K562 (cell line): ENCODE results near the gene GPRIN1. TPM values are rescaled to one million over a fixed set of nuclear protein-coding genes. Genes with fewer than 3 reads are reported as not detected.

Experiments
- ATAC-seq: fragments of 200-7000 bp; cut with Tn5 transposase; 3 replicates; pipeline ENCODE4 v1.9.1; 2020; ENCODE audit warnings: moderate library complexity
- BruUV-seq: library from RNA; stranded (reverse); fragments of 400-500 nt; replicated peaks from 2 replicates; lab custom pipeline; 2021; lab: Mats Ljungman, UMichigan
- CTCF ChIA-PET: fragments of 300-600 bp; formaldehyde crosslinking; extraction: SDS; loops from one replicate; lab custom pipeline; 2021; ENCODE audit warnings: low intra/inter-chr PET ratio; lab: Yijun Ruan, JAX
- POLR2A ChIA-PET: fragments of 300-600, 350-650 bp; sonication (Branson Sonifier 250); formaldehyde crosslinking; extraction: SDS; loops from one replicate; lab custom pipeline; 2021; ENCODE audit warnings: antibody characterized with exemption, inconsistent platforms; lab: Yijun Ruan, JAX
- DNase-seq, 4 experiments: peaks; one replicate each; pipeline versions ENCODE4 v3.0.0 to v3.0.0-alpha.2; 2011 to 2018; ENCODE audit warnings: low spot score in 3 of 4, mixed read lengths in 3 of 4; ENCODE audit errors: extremely low read depth in 1 of 4
- FAIRE-seq: peaks from 2 replicates; lab custom pipeline; 2011; peaks lifted over from hg19 to GRCh38; lab: Jason Lieb, UNC
- H2AFZ ChIP-seq: 2 replicates; pipeline ENCODE4 v1.6.0; 2011; ENCODE audit warnings: low read depth, low read length, control low read depth, inconsistent platforms
- H3K27ac ChIP-seq: fragments of 200-600 bp; 3 replicates; pipeline ENCODE4 v1.8.0; 2011; ENCODE audit warnings: low read depth, mild to moderate bottlenecking, control low read depth, inconsistent platforms, low read length, moderate library complexity, mixed read lengths; ENCODE audit errors: extremely low read depth
- H3K27me3 ChIP-seq, 2 experiments: fragments of 300-600 bp in 1 of 2; 2 replicates in 1 of 2; 3 replicates in 1 of 2; pipeline versions ENCODE4 v1.6.0 to v1.8.0; 2011; ENCODE audit warnings: inconsistent platforms in 2 of 2, low read length in 2 of 2, mild to moderate bottlenecking in 1 of 2, mixed read lengths in 1 of 2, moderate library complexity in 1 of 2; ENCODE audit not compliant: control insufficient read depth in 2 of 2, insufficient read depth in 2 of 2
- H3K36me3 ChIP-seq: fragments of 300-600 bp; 3 replicates; pipeline ENCODE4 v1.8.0; 2011; ENCODE audit warnings: mild to moderate bottlenecking, low read length, inconsistent platforms; ENCODE audit not compliant: control insufficient read depth, insufficient read depth
- H3K4me1 ChIP-seq, 2 experiments: fragments of 200-600 bp in 1 of 2; replicated peaks in 1 of 2; 2 replicates in 1 of 2; 3 replicates in 1 of 2; pipeline versions ENCODE4 v1.5.1 to v1.8.0; 2011; ENCODE audit warnings: inconsistent platforms in 2 of 2, low read length in 2 of 2, mild to moderate bottlenecking in 1 of 2, mixed read lengths in 1 of 2, moderate library complexity in 1 of 2; ENCODE audit not compliant: control insufficient read depth in 2 of 2, insufficient read depth in 2 of 2
- H3K4me2 ChIP-seq: 2 replicates; pipeline ENCODE4 v1.6.1; 2011; ENCODE audit warnings: low read length, control low read depth, inconsistent platforms, mixed read lengths; ENCODE audit not compliant: insufficient read depth
- H3K4me3 ChIP-seq: fragments of 200-600 bp; sonication (generic), shearing (Covaris generic); 2 replicates; pipeline ENCODE4 v1.5.1; 2016; ENCODE audit warnings: control low read depth, inconsistent platforms
- H3K79me2 ChIP-seq: fragments of 200-600 bp; 3 replicates; pipeline ENCODE4 v1.8.0; 2011; ENCODE audit warnings: low read length, inconsistent platforms; ENCODE audit not compliant: control insufficient read depth, insufficient read depth
- H3K9ac ChIP-seq, 2 experiments: 2 replicates each; pipeline versions ENCODE4 v1.6.0 to v1.6.1; 2011; ENCODE audit warnings: low read depth in 2 of 2, low read length in 2 of 2, control low read depth in 1 of 2, inconsistent platforms in 1 of 2, mild to moderate bottlenecking in 1 of 2, mixed read lengths in 1 of 2; ENCODE audit not compliant: insufficient read depth in 1 of 2
- H3K9me1 ChIP-seq: one replicate; pipeline ENCODE4 v1.6.0; 2011; ENCODE audit warnings: inconsistent platforms, mild to moderate bottlenecking, low read length, moderate library complexity; ENCODE audit not compliant: control insufficient read depth, insufficient read depth
- H3K9me3 ChIP-seq: replicated peaks from 2 replicates; pipeline ENCODE4 v1.5.1; 2011; ENCODE audit warnings: low read depth, low read length, inconsistent platforms; ENCODE audit not compliant: control insufficient read depth, insufficient read depth
- H4K20me1 ChIP-seq: replicated peaks from 2 replicates; pipeline ENCODE4 v1.6.1; 2011; ENCODE audit warnings: low read length, inconsistent platforms, mixed read lengths; ENCODE audit not compliant: control insufficient read depth, insufficient read depth
- C11orf30 ChIP-seq: fragments of 450-650 bp; IDR thresholded peaks from 2 replicates; pipeline ENCODE4 v1.6.1; 2016; ENCODE audit warnings: low read depth, mild to moderate bottlenecking
- NFIC ChIP-seq: fragments of 450-650 bp; IDR thresholded peaks from 2 replicates; pipeline ENCODE4 v1.6.1; 2017; ENCODE audit warnings: mild to moderate bottlenecking, inconsistent platforms
- POLR2A ChIP-seq: fragments of 450-650 bp; conservative IDR thresholded peaks from 2 replicates; pipeline ENCODE4 v1.6.1; 2016
- POLR2G ChIP-seq: fragments of 200-400 bp; formaldehyde crosslinking; IDR thresholded peaks from 2 replicates; pipeline ENCODE4 v1.6.1; 2017; ENCODE audit warnings: low read depth, mild to moderate bottlenecking, antibody characterized with exemption, low read length, moderate library complexity
- WGBS: fragments of 100-300 bp; shearing (Covaris generic); methylation state at CpG from one replicate; pipeline ENCODE4 v1.1.6; 2016; ENCODE audit warnings: low coverage, mixed read lengths; ENCODE audit not compliant: insufficient coverage; ENCODE audit errors: missing lambda C conversion rate; 5-methylcytosine and 5-hydroxymethylcytosine counted together
- in situ Hi-C: fragments of 300-500 bp; cut with MboI; formaldehyde crosslinking; loops from 4 replicates; pipeline ENCODE4 v1.15.0; 2018; ENCODE audit warnings: inconsistent platforms, mixed read lengths
- intact Hi-C: fragments of 100-400 bp; cut with micrococcal nuclease; formaldehyde crosslinking; loops from 2 replicates; pipeline ENCODE4 v1.14.2; 2022
- polyA plus RNA-seq, 8 experiments: library from polyadenylated mRNA; depleted of rRNA in 4 of 8; stranded (reverse) in 5 of 8; unstranded in 3 of 8; fragments of >200 nt; fragmentation: Nextera tagmentation in 2 of 8; fragmentation: Illumina TruSeq in 1 of 8; extraction: Ambion mirVana in 2 of 8; extraction: Trizol in 1 of 8; gene quantifications; 2 replicates each; pipeline versions ENCODE4 v1.2.1 to v1.2.3, GENCODE V29; 2011 to 2014; ENCODE audit warnings: inconsistent platforms in 1 of 8, missing spikeins in 1 of 8
- total RNA-seq, 7 experiments: library from RNA; depleted of rRNA in 6 of 7; stranded (reverse); fragments of >200 nt in 6 of 7; fragmentation: Illumina TruSeq in 2 of 7; extraction: Trizol in 2 of 7; gene quantifications; 2 replicates each; pipeline versions ENCODE4 v1.2.1 to v1.2.3, GENCODE V29; 2011 to 2021; ENCODE audit warnings: low replicate concordance in 1 of 7

The GPRIN1 gene
- total and polyA plus RNA-seq, 9 of the 15 experiments (the other 6 are each of a cell fraction or from before 2014, with no cell fraction given): 0.15 to 11.6 (median 4.4) TPM

DNA sequence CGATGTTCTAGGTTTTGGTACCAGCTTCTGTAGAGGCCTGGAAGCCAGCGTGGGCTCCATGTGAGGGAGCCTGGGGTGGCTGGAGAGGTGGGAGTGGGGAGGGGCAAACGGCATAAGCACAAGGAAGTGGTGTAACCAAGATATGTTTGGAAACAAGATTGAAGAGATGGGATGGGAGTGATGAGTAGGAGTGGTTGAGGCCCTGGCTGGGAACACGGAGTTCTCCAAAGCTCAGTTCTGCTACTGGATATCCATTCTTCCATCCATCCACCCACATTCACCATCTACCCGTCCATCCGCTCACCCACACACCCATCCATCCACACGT lies 49.5 kb upstream of the GPRIN1 start:
- peak overlapping the region in 1 of 2 experiments; percentile 28; a peak in 1 of 4 replicates for H3K9ac ChIP-seq
- peaks cover 13% of the 10 kb centered on the region; the same call in 1 of the 2 replicates for H4K20me1 ChIP-seq
- no peaks in the 10 kb centered on the region for H3K9me3 ChIP-seq
- H2AFZ ChIP-seq: no peak overlapping the region
- BruUV-seq: no TSS peak
- peaks cover 0 to 22% of the 10 kb centered on the region in 2 experiments; a peak in 2 of 5 replicates for H3K4me1 ChIP-seq
- TF ChIP-seq NFIC: no peak
- TF ChIP-seq POLR2A: 0 out of 2 replicates have a peak, but pooled peaks have one; percentile 23
- H3K4me2 ChIP-seq: no peak overlapping the region
- ATAC-seq (no peak), FAIRE-seq (no peak), DNase-seq (no peak)
- peaks cover 11% of the 10 kb centered on the region; the same call in 1 of the 3 replicates for H3K36me3 ChIP-seq
- H3K9me1 ChIP-seq: no peaks in the 10 kb centered on the region
- CTCF ChIA-PET: interaction anchor here (1.3 kb wide), 1 partner anchor 299 kb away, joined by 5 read pairs; no protein-coding TSS in a partner anchor
- POLR2A ChIA-PET: no interaction called here
- 26% methylated on average over 3 of the region's 7 CpGs for WGBS
- intact Hi-C loops (no loop called here), in situ Hi-C loops (no loop called here)
- no peak overlapping the region for H3K4me3 ChIP-seq
- H3K79me2 ChIP-seq: no peaks in the 10 kb centered on the region
- H3K27me3 ChIP-seq: peaks cover 12 to 33% of the 10 kb centered on the region in 2 experiments; a peak in 4 of 5 replicates
- H3K27ac ChIP-seq: no peak overlapping the region

GRCh38 chr5:176658817-176659511 lies 49.0 kb upstream of the GPRIN1 start:
- DNase-seq: no peak
- H3K36me3 ChIP-seq: peaks cover 13% of the 10 kb centered on the region; the same call in 1 of the 3 replicates
- H3K4me3 ChIP-seq: no peak overlapping the region
- H3K9me3 ChIP-seq: no peaks in the 10 kb centered on the region
- ChIA-PET POLR2A (interaction anchor here (0.5 to 0.7 kb wide), 3 partner anchors 29 to 270 kb away, joined by 3 read pairs; partner anchors contain the start of genes HIGD2A and NOP16), CTCF (interaction anchor here (1.3 kb wide), 1 partner anchor 300 kb away, joined by 5 read pairs; no protein-coding TSS in a partner anchor)
- no peak overlapping the region for H3K4me2 ChIP-seq
- no peak for ATAC-seq
- no peaks in the 10 kb centered on the region for H3K9me1 ChIP-seq
- in situ Hi-C loops (no loop called here), intact Hi-C loops (no loop called here)
- no peak overlapping the region for H3K27ac ChIP-seq
- no TSS peak for BruUV-seq
- H3K4me1 ChIP-seq: peaks cover 0 to 27% of the 10 kb centered on the region in 2 experiments; a peak in 2 of 5 replicates
- H3K79me2 ChIP-seq: no peaks in the 10 kb centered on the region
- FAIRE-seq: no peak
- no peak overlapping the region for H3K9ac ChIP-seq
- no peak overlapping the region for H2AFZ ChIP-seq
- peaks cover 7 to 28% of the 10 kb centered on the region in 2 experiments; a peak in 3 of 5 replicates for H3K27me3 ChIP-seq
- no peak for TF ChIP-seq C11orf30
- TF ChIP-seq POLR2G: peak; percentile 28; the same call in 1 of the 2 replicates
- 0 out of 2 replicates have a peak, but pooled peaks have one; percentile 5 for TF ChIP-seq POLR2A
- WGBS: 67% methylated on average over 11 of the region's 11 CpGs
- H4K20me1 ChIP-seq: peaks cover 13% of the 10 kb centered on the region; the same call in 1 of the 2 replicates
